Gastrocnemius medialis (tissue), 4 donors: ENCODE results near the gene WDR18. TPM values are rescaled to one million over a fixed set of nuclear protein-coding genes. Genes with fewer than 3 reads are reported as not detected.

Experiments
- ATAC-seq, 2 donors: fragments of 150-250 bp; one replicate each; pipeline ENCODE4 v1.9.1; 2016
- DNase-seq, 2 donors: peaks; one replicate each; pipeline ENCODE4 v3.0.0-alpha.2; 2019
- H3K27ac ChIP-seq, 4 donors: fragments of 200-600 bp; sonication (generic); 1 replicate in 1 of 4; 2 replicates in 3 of 4; pipeline ENCODE4 v1.5.1; 2016 to 2018; ENCODE audit warnings: mild to moderate bottlenecking in 2 of 4, moderate library complexity in 1 of 4
- H3K27me3 ChIP-seq, 3 donors: fragments of 200-600 bp; sonication (generic) in 2 of 3; 1 replicate in 1 of 3; 2 replicates in 2 of 3; pipeline versions ENCODE4 v1.5.1 to v1.6.0; 2016 to 2019; ENCODE audit warnings: mild to moderate bottlenecking in 1 of 3, moderate library complexity in 1 of 3
- H3K36me3 ChIP-seq, 2 donors: fragments of 200-600 bp; sonication (generic) in 1 of 2; one replicate each; pipeline ENCODE4 v1.5.1; 2017 to 2018
- H3K4me1 ChIP-seq, 2 donors: fragments of 200-600 bp; sonication (generic) in 1 of 2; one replicate each; pipeline ENCODE4 v1.5.1; 2016 to 2017; ENCODE audit warnings: mild to moderate bottlenecking in 2 of 2
- H3K4me3 ChIP-seq, 4 donors: fragments of 200-600 bp; sonication (generic) in 3 of 4; 1 replicate in 1 of 4; 2 replicates in 3 of 4; pipeline ENCODE4 v1.5.1; 2016 to 2019; ENCODE audit warnings: mild to moderate bottlenecking in 2 of 4
- H3K9me3 ChIP-seq, 3 donors: fragments of 200-600 bp; sonication (generic) in 2 of 3; 1 replicate in 1 of 3; 2 replicates in 2 of 3; pipeline ENCODE4 v1.5.1; 2016 to 2019
- POLR2A ChIP-seq, 2 donors: fragments of 450-650 bp; IDR thresholded peaks; one replicate each; pipeline ENCODE4 v1.6.1; 2017; ENCODE audit warnings: antibody characterized with exemption in 2 of 2, mild to moderate bottlenecking in 2 of 2, moderate library complexity in 2 of 2
- in situ Hi-C, 4 donors: fragments of 200-750 bp; cut with MboI; loops; one replicate each; pipeline versions ENCODE4 v1.15.0 to v1.8.0; 2017; ENCODE audit warnings: low sequenced_read_pairs in 4 of 4
- intact Hi-C: fragments of 100-400 bp; cut with DNase I; formaldehyde crosslinking; loops from one replicate; pipeline ENCODE4 v1.15.1; 2023; ENCODE audit warnings: low total_unique reads
- total RNA-seq, 4 donors: library from RNA; depleted of rRNA; stranded (reverse); fragments of >200 nt; gene quantifications; one replicate each; pipeline versions ENCODE4 v1.1.0 to v1.2.3, GENCODE V29; 2016
- TF ChIP-seq, protein P1 (sequence below), 5 experiments: fragments of 450-650 bp in 3 of 5; fragments of 200-600 bp in 2 of 5; sonication (generic) in 2 of 5; IDR thresholded peaks in 4 of 5; conservative IDR thresholded peaks in 1 of 5; 1 replicate in 4 of 5; 2 replicates in 1 of 5; pipeline ENCODE4 v1.5.1; 2016 to 2019; ENCODE audit warnings: antibody characterized with exemption in 5 of 5, mild to moderate bottlenecking in 3 of 5, moderate library complexity in 3 of 5

Gene WDR18
- total RNA-seq, 4 donors from 2014 or later = 4.4 to 59.0 (median 28.6) TPM

DNA sequence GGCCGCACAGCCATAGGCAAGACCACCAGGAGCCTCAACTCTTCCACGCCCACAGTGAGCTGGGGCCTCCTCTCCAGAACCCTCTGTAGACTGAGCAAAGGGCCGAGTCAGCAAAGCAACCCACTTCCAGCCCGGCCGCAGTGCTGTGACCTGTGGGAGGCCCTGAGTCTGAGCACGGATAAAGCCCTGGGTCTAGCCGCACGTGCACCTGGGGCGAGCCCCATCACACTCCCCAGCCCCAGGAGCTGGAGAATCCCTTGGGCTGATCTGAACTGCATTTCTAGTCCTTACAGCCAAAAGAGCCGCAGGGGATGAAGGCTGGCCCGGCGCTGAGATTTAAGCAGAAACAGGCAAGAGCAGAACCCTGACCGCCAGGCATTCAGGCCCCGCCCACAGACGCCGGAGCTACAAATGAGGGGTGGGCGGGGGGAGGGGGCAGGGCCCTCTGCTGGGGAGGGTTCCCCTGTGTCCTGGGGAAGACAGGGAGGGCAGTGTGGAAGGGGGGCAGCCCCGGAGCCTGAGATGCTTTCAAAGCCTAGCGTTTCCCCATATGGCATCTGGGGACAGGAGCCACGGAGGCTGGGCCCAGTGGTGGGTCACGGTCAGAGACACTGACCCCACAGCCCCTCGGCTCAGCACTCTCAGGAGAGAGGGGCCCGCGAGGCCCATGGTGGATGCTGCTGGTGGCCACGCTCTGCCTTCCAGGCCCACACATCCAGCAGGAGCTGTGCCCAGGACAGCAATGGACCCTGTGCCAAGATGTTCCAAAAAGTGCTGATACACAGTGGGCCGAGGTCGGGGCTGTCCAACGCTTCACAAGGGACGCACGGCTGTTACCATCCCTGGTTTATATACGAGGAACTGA is 31.9 kb downstream of the WDR18 start:
- peak overlapping the region; percentile 44 to 57 (median 48) for H3K27ac ChIP-seq
- intact Hi-C loops = loop anchor here (5.0 kb wide), 1 partner anchor 434 kb away; no protein-coding TSS in a partner anchor
- peaks cover 0 to 28% of the 10 kb centered on the region in 2 donors for H3K36me3 ChIP-seq
- ATAC-seq = no peak
- H3K9me3 ChIP-seq = no peaks in the 10 kb centered on the region
- no peaks in the 10 kb centered on the region for H3K27me3 ChIP-seq
- H3K4me1 ChIP-seq = peaks cover 50 to 58% of the 10 kb centered on the region in 2 donors
- in situ Hi-C loops = no loop called here
- no peak overlapping the region for H3K4me3 ChIP-seq
- no peak for DNase-seq
- TF ChIP-seq, protein P1, sequence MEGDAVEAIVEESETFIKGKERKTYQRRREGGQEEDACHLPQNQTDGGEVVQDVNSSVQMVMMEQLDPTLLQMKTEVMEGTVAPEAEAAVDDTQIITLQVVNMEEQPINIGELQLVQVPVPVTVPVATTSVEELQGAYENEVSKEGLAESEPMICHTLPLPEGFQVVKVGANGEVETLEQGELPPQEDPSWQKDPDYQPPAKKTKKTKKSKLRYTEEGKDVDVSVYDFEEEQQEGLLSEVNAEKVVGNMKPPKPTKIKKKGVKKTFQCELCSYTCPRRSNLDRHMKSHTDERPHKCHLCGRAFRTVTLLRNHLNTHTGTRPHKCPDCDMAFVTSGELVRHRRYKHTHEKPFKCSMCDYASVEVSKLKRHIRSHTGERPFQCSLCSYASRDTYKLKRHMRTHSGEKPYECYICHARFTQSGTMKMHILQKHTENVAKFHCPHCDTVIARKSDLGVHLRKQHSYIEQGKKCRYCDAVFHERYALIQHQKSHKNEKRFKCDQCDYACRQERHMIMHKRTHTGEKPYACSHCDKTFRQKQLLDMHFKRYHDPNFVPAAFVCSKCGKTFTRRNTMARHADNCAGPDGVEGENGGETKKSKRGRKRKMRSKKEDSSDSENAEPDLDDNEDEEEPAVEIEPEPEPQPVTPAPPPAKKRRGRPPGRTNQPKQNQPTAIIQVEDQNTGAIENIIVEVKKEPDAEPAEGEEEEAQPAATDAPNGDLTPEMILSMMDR (IDR thresholded peaks at IDR 0.05 in 4 of 5, conservative IDR thresholded peaks at IDR 0.05 in 1 of 5) = no peak
- TF ChIP-seq POLR2A (IDR thresholded peaks at IDR 0.05) = no peak

DNA sequence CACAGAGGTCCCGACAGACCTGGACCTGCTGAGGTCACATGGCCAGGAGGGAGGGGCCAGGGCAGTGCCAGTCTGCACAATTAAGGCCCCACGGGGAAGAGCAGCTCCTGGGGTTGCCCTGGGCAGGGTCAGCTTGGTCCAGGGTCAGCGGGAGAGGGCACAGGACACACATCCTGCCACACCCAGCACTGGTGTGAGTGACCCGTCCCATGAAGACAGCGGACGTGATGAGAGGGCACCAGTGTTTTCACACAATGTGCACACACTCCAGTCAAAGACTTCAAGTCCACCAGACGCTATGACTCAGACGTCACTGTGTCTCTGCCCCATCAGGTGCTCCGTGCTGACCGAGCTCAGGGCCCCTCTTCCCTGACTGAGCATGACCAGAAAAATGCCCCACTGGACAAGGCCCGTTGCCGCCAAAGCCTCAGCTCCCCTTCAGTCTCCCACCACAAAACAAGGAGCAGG is 32.5 kb downstream of the WDR18 start:
- Histone ChIP-seq H3K4me1 (peaks cover 50 to 60% of the 10 kb centered on the region in 2 donors), H3K4me3 (peak overlapping the region in 2 of 4 donors; percentile 20 to 27), H3K9me3 (no peaks in the 10 kb centered on the region), H3K36me3 (peaks cover 0 to 23% of the 10 kb centered on the region in 2 donors), H3K27me3 (no peaks in the 10 kb centered on the region), H3K27ac (peak overlapping the region; percentile 44 to 57 (median 48))
- ATAC-seq = no peak
- peak in 1 of 2 donors; percentile 24 for TF ChIP-seq POLR2A (IDR thresholded peaks at IDR 0.05)
- TF ChIP-seq, protein P1 (IDR thresholded peaks at IDR 0.05 in 4 of 5, conservative IDR thresholded peaks at IDR 0.05 in 1 of 5) = no peak
- intact Hi-C loops (loop anchor here (5.0 kb wide), 1 partner anchor 434 kb away; no protein-coding TSS in a partner anchor), in situ Hi-C loops (no loop called here)
- peak in 1 of 2 donors; percentile 46 for DNase-seq

DNA sequence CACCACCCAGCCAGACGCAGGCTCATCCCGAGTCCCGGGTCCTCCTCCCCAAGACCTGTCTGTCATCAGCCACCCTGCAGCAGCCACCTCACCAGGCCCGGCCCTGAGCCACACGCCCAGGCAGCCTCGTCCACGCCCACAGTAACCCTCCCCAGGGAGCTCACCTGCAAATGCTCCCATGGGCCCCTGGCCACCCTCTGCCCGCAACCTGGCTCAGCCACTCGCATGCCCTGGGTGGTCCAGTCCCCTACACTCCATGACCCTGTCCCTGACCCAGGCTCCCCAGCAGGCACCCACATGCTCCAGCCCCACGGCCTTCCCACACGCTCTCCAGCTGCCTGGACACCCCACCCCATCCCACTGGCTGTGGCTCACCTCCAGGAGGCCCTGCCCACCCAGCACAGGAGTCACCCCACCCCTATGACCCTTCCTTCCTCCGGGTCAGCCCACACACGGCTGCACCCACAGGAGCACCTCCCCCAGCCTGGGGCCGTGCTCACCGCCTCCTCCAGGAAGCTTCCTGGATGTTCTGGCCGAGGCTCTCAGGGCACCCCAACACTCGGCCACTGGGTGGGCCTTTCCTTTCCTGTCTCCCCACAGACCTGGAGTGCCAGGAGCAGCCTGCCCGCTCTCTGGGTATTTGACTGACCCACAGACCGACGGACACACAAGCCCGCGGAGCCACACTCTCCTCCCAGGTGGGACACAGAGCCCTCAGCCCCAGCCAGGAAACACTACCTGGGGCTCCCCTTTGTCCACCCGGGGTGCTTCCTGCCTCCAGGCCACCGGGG is 33.2 kb downstream of the WDR18 start:
- H3K36me3 ChIP-seq = peaks cover 0 to 17% of the 10 kb centered on the region in 2 donors
- H3K4me1 ChIP-seq = peaks cover 50 to 62% of the 10 kb centered on the region in 2 donors
- no peak for DNase-seq
- intact Hi-C loops (loop anchor here (5.0 kb wide), 1 partner anchor 435 kb away; no protein-coding TSS in a partner anchor), in situ Hi-C loops (no loop called here)
- H3K27me3 ChIP-seq = no peaks in the 10 kb centered on the region
- TF ChIP-seq POLR2A (IDR thresholded peaks at IDR 0.05) = no peak
- TF ChIP-seq, protein P1 (IDR thresholded peaks at IDR 0.05 in 4 of 5, conservative IDR thresholded peaks at IDR 0.05 in 1 of 5) = no peak
- no peak for ATAC-seq
- H3K27ac ChIP-seq = peak overlapping the region; percentile 37 to 57 (median 48)
- no peaks in the 10 kb centered on the region for H3K9me3 ChIP-seq
- peak overlapping the region in 3 of 4 donors; percentile 7 to 27 (median 20) for H3K4me3 ChIP-seq

DNA sequence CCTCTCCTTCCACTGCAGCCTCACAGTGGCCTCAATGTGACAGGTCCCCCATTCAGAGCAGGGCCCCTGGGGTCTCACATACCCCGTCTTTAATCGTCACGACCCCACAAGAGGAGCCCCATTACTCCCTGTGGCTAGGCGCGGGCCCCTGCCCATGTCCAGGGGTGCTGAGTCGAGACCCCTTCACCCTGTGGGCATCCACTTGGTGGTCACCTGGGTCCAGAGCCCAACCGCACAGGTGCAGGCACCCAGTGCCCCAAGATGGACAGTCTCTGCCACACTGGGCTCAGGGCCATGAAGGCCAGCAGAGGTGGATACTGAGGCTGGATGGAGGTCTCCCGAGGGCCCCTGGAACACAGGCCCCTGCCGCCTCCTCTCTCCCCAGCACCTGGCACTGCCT is 33.8 kb downstream of the WDR18 start:
- H3K27ac ChIP-seq = peak overlapping the region in 3 of 4 donors; percentile 48 to 57 (median 48)
- peaks cover 50 to 62% of the 10 kb centered on the region in 2 donors for H3K4me1 ChIP-seq
- DNase-seq (no peak), ATAC-seq (no peak)
- intact Hi-C loops = loop anchor here (5.0 kb wide), 1 partner anchor 436 kb away; no protein-coding TSS in a partner anchor
- peak overlapping the region in 2 of 4 donors; percentile 7 to 27 for H3K4me3 ChIP-seq
- in situ Hi-C loops = no loop called here
- H3K9me3 ChIP-seq = no peaks in the 10 kb centered on the region
- TF ChIP-seq, protein P1 (IDR thresholded peaks at IDR 0.05 in 4 of 5, conservative IDR thresholded peaks at IDR 0.05 in 1 of 5) = no peak
- TF ChIP-seq POLR2A (IDR thresholded peaks at IDR 0.05) = no peak
- H3K36me3 ChIP-seq = peaks cover 0 to 11% of the 10 kb centered on the region in 2 donors
- no peaks in the 10 kb centered on the region for H3K27me3 ChIP-seq
